Measurements from ENCODE around the gene LCN9. TPM values are rescaled to one million over a fixed set of nuclear protein-coding genes. Genes with fewer than 3 reads are reported as not detected.
"Not testable (repeated sequence)": the region's sequence is repeated elsewhere in the genome, so short reads cannot be mapped to it uniquely, and the experiment has no call there.

Gene LCN9
- polyA plus RNA-seq, 1 donor (not counting 4 experiments of a cell fraction or from before 2014, with no cell fraction given), result not detected

DNA sequence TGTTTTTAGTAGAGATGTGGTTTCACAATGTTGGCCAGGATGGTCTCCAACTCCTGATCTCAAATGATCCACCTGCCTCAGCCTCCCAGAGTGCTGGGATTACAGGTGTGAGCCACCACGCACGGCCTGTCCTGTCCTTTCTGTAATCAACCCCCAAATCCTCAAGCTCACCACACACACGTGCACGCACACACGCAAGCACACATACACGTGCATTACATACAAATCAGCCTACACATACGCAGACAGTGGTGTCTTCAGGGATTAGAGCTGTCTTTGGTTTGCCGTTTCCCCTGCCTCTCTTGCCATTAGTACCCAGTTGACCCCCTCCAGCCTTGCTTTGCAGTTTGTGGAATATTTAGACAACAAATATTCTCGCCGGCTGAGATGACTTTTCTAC, 30.3 kb upstream of the LCN9 start:
- FAIRE-seq, result no peak
- Histone ChIP-seq H3K4me2 (ENCODE audit: control insufficient read depth, extremely low read depth, insufficient read depth, low read depth, low read length) (no peak overlapping the region), H3K36me3 (ENCODE audit: control insufficient read depth in 2 of 2, extremely low read depth in 1 of 2, insufficient read depth in 2 of 2, low read length in 2 of 2) (no peaks in the 10 kb centered on the region), H3K27me3 (ENCODE audit: control insufficient read depth, extremely low read depth, insufficient read depth, low read length) (no peaks in the 10 kb centered on the region), H3K27ac (ENCODE audit: control insufficient read depth, insufficient read depth, low read length) (no peak overlapping the region), H3K4me3 (ENCODE audit: control insufficient read depth in 2 of 3, extremely low read depth in 1 of 3, insufficient read depth in 2 of 3, low read depth in 1 of 3, low read length in 3 of 3) (no peak overlapping the region), H4K20me1 (ENCODE audit: control insufficient read depth, extremely low read depth, insufficient read depth, low read length) (no peaks in the 10 kb centered on the region), H3K79me2 (ENCODE audit: control insufficient read depth, insufficient read depth, low read length) (no peaks in the 10 kb centered on the region), H3K9me3 (ENCODE audit: control insufficient read depth, low read depth, low read length) (no peaks in the 10 kb centered on the region), H2AFZ (ENCODE audit: control insufficient read depth, low read length) (no peak overlapping the region), H3K9ac (ENCODE audit: control insufficient read depth, extremely low read depth, insufficient read depth, low read length) (no peak overlapping the region), H3K4me1 (ENCODE audit: control insufficient read depth, extremely low read depth, insufficient read depth, low read length) (no peaks in the 10 kb centered on the region), H3K9me1 (ENCODE audit: control insufficient read depth, extremely low read depth, insufficient read depth, low read length) (no peaks in the 10 kb centered on the region)
- dilution Hi-C loops (cut with MboI; ENCODE audit: extremely low pct_ligation_motif_present, low sequenced_read_pairs), result no loop called here
- TF ChIP-seq, protein P1, sequence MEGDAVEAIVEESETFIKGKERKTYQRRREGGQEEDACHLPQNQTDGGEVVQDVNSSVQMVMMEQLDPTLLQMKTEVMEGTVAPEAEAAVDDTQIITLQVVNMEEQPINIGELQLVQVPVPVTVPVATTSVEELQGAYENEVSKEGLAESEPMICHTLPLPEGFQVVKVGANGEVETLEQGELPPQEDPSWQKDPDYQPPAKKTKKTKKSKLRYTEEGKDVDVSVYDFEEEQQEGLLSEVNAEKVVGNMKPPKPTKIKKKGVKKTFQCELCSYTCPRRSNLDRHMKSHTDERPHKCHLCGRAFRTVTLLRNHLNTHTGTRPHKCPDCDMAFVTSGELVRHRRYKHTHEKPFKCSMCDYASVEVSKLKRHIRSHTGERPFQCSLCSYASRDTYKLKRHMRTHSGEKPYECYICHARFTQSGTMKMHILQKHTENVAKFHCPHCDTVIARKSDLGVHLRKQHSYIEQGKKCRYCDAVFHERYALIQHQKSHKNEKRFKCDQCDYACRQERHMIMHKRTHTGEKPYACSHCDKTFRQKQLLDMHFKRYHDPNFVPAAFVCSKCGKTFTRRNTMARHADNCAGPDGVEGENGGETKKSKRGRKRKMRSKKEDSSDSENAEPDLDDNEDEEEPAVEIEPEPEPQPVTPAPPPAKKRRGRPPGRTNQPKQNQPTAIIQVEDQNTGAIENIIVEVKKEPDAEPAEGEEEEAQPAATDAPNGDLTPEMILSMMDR (optimal IDR thresholded peaks at IDR 0.05 in 1 of 3, IDR thresholded peaks at IDR 0.05 in 1 of 3, conservative IDR thresholded peaks at IDR 0.05 in 1 of 3; ENCODE audit: extremely low read depth in 1 of 3, insufficient read depth in 2 of 3, low read length in 3 of 3), result no peak
- TF ChIP-seq EZH2 (IDR thresholded peaks at IDR 0.05; ENCODE audit: low read length), result no peak
- DNase-seq (ENCODE audit: low read depth, low spot score), result no peak

DNA sequence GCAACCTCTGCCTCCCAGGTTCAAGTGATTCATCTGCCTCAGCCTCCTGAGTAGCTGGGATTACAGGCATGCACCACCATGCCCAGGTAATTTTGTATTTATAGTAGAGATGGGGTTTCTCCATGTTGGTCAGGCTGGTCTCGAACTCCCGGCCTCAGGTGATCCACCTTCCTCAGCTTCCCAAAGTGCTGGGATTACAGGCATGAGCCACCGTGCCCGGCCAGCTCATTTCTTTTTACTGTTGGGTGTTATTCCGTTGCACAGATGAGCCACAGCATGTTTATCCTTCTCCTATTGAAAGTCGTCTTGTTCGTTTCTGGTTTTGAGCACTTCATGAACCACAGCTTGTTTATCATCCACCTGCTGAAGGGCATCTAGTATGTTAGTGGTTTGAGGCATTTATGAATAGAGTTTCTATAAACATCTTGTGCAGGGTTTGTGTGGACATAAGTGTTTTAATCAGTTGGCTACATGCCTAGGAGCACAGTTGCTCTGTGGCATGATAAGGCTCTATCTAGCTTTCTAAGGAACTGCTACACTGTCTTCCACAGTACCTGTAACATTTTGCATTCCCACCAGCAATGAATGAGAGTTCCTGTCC, 26.1 kb upstream of the LCN9 start:
- H3K27me3 ChIP-seq (ENCODE audit: control insufficient read depth, extremely low read depth, insufficient read depth, low read length); H4K20me1 ChIP-seq (ENCODE audit: control insufficient read depth, extremely low read depth, insufficient read depth, low read length); H2AFZ ChIP-seq (ENCODE audit: control insufficient read depth, low read length); H3K27ac ChIP-seq (ENCODE audit: control insufficient read depth, insufficient read depth, low read length); FAIRE-seq; H3K4me3 ChIP-seq (ENCODE audit: control insufficient read depth in 2 of 3, extremely low read depth in 1 of 3, insufficient read depth in 2 of 3, low read depth in 1 of 3, low read length in 3 of 3); dilution Hi-C loops (cut with MboI; ENCODE audit: extremely low pct_ligation_motif_present, low sequenced_read_pairs); H3K9me3 ChIP-seq (ENCODE audit: control insufficient read depth, low read depth, low read length); H3K36me3 ChIP-seq (ENCODE audit: control insufficient read depth in 2 of 2, extremely low read depth in 1 of 2, insufficient read depth in 2 of 2, low read length in 2 of 2); H3K9ac ChIP-seq (ENCODE audit: control insufficient read depth, extremely low read depth, insufficient read depth, low read length); H3K4me2 ChIP-seq (ENCODE audit: control insufficient read depth, extremely low read depth, insufficient read depth, low read depth, low read length); H3K79me2 ChIP-seq (ENCODE audit: control insufficient read depth, insufficient read depth, low read length); H3K4me1 ChIP-seq (ENCODE audit: control insufficient read depth, extremely low read depth, insufficient read depth, low read length); H3K9me1 ChIP-seq (ENCODE audit: control insufficient read depth, extremely low read depth, insufficient read depth, low read length); DNase-seq (ENCODE audit: low read depth, low spot score): not testable (repeated sequence)

DNA sequence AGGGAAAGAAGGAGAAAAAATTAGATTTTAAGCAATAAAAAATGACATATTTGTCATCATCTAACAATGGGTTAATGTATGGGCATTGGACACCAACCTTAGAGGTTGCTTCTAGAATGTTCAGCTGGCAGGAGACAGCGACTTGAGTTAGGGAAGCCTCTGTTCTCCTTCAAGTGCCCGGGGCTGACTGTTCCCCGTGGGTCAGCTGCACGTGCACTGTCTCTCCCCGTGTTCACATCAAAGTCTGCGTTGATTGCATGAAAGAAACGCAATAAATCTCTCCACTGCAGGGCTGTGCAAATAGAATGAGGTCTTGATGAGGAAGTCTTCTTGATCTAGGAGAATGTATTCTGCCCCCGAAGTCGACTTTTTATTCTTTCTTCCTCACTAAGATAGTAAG, 23.9 kb upstream of the LCN9 start, which contains the start of gene GLT6D1:
Gene GLT6D1 (minus strand): TSS at position 345 of the 400 bp plus-strand sequence. CDS start 353 bp downstream, outside the sequence.
- no peaks in the 10 kb centered on the region for H3K4me1 ChIP-seq (ENCODE audit: control insufficient read depth, extremely low read depth, insufficient read depth, low read length)
- H3K4me3 ChIP-seq (ENCODE audit: control insufficient read depth in 2 of 3, extremely low read depth in 1 of 3, insufficient read depth in 2 of 3, low read depth in 1 of 3, low read length in 3 of 3), result no peak within 1 kb of the TSS
- H3K9me3 ChIP-seq (ENCODE audit: control insufficient read depth, low read depth, low read length), result peaks cover under 1% of the 10 kb centered on the region
- H4K20me1 ChIP-seq (ENCODE audit: control insufficient read depth, extremely low read depth, insufficient read depth, low read length), result no peaks in the 10 kb centered on the region
- no peaks in the 10 kb centered on the region for H3K9me1 ChIP-seq (ENCODE audit: control insufficient read depth, extremely low read depth, insufficient read depth, low read length)
- no peaks in the 10 kb centered on the region for H3K36me3 ChIP-seq (ENCODE audit: control insufficient read depth in 2 of 2, extremely low read depth in 1 of 2, insufficient read depth in 2 of 2, low read length in 2 of 2)
- TF ChIP-seq, protein P1 (optimal IDR thresholded peaks at IDR 0.05 in 1 of 3, IDR thresholded peaks at IDR 0.05 in 1 of 3, conservative IDR thresholded peaks at IDR 0.05 in 1 of 3; ENCODE audit: extremely low read depth in 1 of 3, insufficient read depth in 2 of 3, low read length in 3 of 3), result no peak
- no peak for TF ChIP-seq EZH2 (IDR thresholded peaks at IDR 0.05; ENCODE audit: low read length)
- no peak for DNase-seq (ENCODE audit: low read depth, low spot score)
- FAIRE-seq, result no peak
- no peak within 1 kb of the TSS for H3K4me2 ChIP-seq (ENCODE audit: control insufficient read depth, extremely low read depth, insufficient read depth, low read depth, low read length)
- H2AFZ ChIP-seq (ENCODE audit: control insufficient read depth, low read length), result no peak within 1 kb of the TSS
- no peaks in the 10 kb centered on the region for H3K27me3 ChIP-seq (ENCODE audit: control insufficient read depth, extremely low read depth, insufficient read depth, low read length)
- H3K9ac ChIP-seq (ENCODE audit: control insufficient read depth, extremely low read depth, insufficient read depth, low read length), result no peak within 1 kb of the TSS
- H3K27ac ChIP-seq (ENCODE audit: control insufficient read depth, insufficient read depth, low read length), result no peak within 1 kb of the TSS
- dilution Hi-C loops (cut with MboI; ENCODE audit: extremely low pct_ligation_motif_present, low sequenced_read_pairs), result no loop called here
- no peaks in the 10 kb centered on the region for H3K79me2 ChIP-seq (ENCODE audit: control insufficient read depth, insufficient read depth, low read length)
